ENCODE results near the gene CYFIP2. TPM values are rescaled to one million over a fixed set of nuclear protein-coding genes. Genes with fewer than 3 reads are reported as not detected.

Gene CYFIP2
- total RNA-seq, 1 experiment from 2014 or later, result 74.7 TPM

DNA sequence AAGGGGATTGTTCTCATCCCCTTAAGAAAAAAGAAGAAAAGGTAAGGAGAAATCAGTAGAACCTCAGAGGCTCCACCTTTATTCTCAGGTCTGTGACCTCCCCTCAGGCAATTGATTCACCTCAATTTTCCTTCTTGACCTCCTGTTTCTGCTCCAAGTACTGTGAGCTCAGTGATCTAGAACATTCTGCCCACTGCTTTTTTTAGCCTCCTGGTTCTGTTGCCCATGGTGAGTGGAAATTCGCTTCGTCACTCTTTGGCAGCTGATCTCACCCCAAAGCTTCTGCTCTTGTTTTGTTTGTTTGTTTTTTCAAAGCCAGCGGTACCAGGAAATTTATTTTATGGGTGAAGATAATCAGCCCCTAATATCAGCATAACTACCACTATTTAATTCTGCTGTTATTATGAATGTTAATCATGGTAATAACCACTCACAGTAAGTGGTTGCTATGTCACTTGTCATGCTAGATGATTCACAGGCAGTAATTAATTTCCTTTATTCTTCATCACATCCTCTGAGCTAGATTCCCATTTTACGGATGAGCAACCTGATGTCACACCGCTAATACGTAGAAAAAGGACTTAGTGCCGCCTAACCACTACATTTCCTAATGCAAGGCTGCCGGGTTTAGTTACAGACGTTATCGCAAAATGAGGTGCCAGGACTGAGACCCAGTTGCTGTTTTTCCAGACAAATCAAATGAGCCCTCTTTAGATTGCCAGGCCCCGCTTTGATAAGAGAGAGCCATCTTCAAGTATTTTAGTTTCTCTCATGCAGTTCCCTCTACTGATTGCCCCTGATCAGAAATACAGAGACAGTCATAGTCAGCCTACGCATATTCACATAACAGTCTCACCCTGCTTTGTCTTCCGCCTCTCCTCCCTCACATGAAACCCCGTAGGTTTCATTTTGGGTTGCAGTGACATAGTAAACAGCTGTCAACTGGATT is 78.2 kb downstream of the CYFIP2 start:
- H3K9me3 Mint-ChIP-seq, result no peaks in the 10 kb centered on the region
- no peak overlapping the region for H2BK15ac ChIP-seq (ENCODE audit: low read depth, low read length)
- DNase-seq, result no peak
- WGBS (ENCODE audit: extremely low coverage, insufficient read length, low lambda C conversion rate), result no CpG with 5 or more reads among the region's 14 CpGs
- H2AK5ac ChIP-seq (ENCODE audit: insufficient read length, low read length), result no peak overlapping the region
- no peak overlapping the region for H3K27ac ChIP-seq (ENCODE audit: insufficient read length, low read depth, low read length)
- no peak overlapping the region for H3K56ac ChIP-seq (ENCODE audit: insufficient read length, low read depth, low read length)
- no peak overlapping the region for H4K91ac ChIP-seq (ENCODE audit: insufficient read length, low read depth, low read length)
- H3K27me3 ChIP-seq (ENCODE audit: insufficient read depth, low read length), result no peaks in the 10 kb centered on the region
- no peak overlapping the region for H2BK20ac ChIP-seq (ENCODE audit: low read depth, low read length, poor library complexity, severe bottlenecking)
- no peaks in the 10 kb centered on the region for H3K79me1 ChIP-seq (ENCODE audit: insufficient read depth, low read depth, low read length, poor library complexity, severe bottlenecking)
- H3K4ac ChIP-seq (ENCODE audit: low read depth, low read length), result no peak overlapping the region
- no peak overlapping the region for H2BK12ac ChIP-seq (ENCODE audit: insufficient read length, low read depth, low read length)
- no peak overlapping the region for H3K23ac ChIP-seq (ENCODE audit: insufficient read length, low read depth, low read length)
- peaks cover 0 to 32% (median 23%) of the 10 kb centered on the region in 3 experiments; a peak in 5 of 7 replicates for H3K36me3 Mint-ChIP-seq (ENCODE audit: insufficient read depth in 1 of 3, low read depth in 3 of 3)
- H3K9me3 ChIP-seq (ENCODE audit: control insufficient read depth, low read depth, low read length), result no peaks in the 10 kb centered on the region
- no peak overlapping the region for H2BK120ac ChIP-seq (ENCODE audit: low read depth, low read length, poor library complexity, severe bottlenecking)
- H4K5ac ChIP-seq (ENCODE audit: insufficient read length, low read depth, low read length), result no peak overlapping the region
- peak overlapping the region in 1 of 3 experiments; percentile 37; a peak in 2 of 7 replicates for H3K27ac Mint-ChIP-seq
- no peak overlapping the region for H3K4me3 Mint-ChIP-seq
- H3K14ac ChIP-seq (ENCODE audit: insufficient read depth, low read length), result no peak overlapping the region
- H4K20me1 ChIP-seq (ENCODE audit: control insufficient read depth, insufficient read depth, insufficient read length), result no peaks in the 10 kb centered on the region
- H3K4me2 ChIP-seq (ENCODE audit: insufficient read depth, insufficient read length, low read length), result no peak overlapping the region
- H4K8ac ChIP-seq (replicated peaks; ENCODE audit: insufficient read length, low read depth, low read length), result no peak overlapping the region
- no peaks in the 10 kb centered on the region for H3K27me3 Mint-ChIP-seq (ENCODE audit: low read depth)
- no peak overlapping the region for H3K9ac ChIP-seq (ENCODE audit: extremely low read depth, insufficient read length, low read length)
- no peaks in the 10 kb centered on the region for H3K4me1 Mint-ChIP-seq
- no peak overlapping the region for H3K18ac ChIP-seq (ENCODE audit: insufficient read length, low read depth, low read length)
- no peak overlapping the region for H3T11ph ChIP-seq (ENCODE audit: low read length)
- H3K4me1 ChIP-seq (ENCODE audit: insufficient read depth, low read length), result no peaks in the 10 kb centered on the region
- no peaks in the 10 kb centered on the region for H3K23me2 ChIP-seq (ENCODE audit: insufficient read length, low read depth, low read length, poor library complexity, severe bottlenecking)
- H2BK5ac ChIP-seq (ENCODE audit: insufficient read length, low read length), result no peak overlapping the region
- H2AFZ ChIP-seq (ENCODE audit: low read length), result no peak overlapping the region
- TF ChIP-seq, protein P1, sequence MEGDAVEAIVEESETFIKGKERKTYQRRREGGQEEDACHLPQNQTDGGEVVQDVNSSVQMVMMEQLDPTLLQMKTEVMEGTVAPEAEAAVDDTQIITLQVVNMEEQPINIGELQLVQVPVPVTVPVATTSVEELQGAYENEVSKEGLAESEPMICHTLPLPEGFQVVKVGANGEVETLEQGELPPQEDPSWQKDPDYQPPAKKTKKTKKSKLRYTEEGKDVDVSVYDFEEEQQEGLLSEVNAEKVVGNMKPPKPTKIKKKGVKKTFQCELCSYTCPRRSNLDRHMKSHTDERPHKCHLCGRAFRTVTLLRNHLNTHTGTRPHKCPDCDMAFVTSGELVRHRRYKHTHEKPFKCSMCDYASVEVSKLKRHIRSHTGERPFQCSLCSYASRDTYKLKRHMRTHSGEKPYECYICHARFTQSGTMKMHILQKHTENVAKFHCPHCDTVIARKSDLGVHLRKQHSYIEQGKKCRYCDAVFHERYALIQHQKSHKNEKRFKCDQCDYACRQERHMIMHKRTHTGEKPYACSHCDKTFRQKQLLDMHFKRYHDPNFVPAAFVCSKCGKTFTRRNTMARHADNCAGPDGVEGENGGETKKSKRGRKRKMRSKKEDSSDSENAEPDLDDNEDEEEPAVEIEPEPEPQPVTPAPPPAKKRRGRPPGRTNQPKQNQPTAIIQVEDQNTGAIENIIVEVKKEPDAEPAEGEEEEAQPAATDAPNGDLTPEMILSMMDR (conservative IDR thresholded peaks at IDR 0.05), result no peak
- no peaks in the 10 kb centered on the region for H3K79me2 ChIP-seq (ENCODE audit: insufficient read depth, low read length)
